ENCODE data around the gene ZNF276.

DNA sequence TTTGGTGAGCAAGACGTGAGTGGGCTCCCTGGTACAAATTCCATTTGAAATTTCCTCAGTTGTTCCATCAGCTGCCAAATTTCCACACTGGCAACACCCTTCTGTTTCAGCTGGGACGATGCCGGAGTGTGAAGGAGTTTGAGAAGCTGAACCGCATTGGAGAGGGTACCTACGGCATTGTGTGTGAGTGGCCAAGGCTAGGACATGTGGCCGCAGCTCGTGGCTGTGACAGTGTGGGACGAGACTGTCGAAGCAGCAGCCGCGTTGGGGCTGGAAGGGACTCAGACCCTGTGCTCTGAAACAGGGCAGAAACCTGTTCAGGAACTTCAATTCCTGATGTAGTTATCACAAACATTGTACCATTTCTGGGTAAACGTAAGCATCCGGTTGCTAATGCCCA, 32.2 kb upstream of the ZNF276 start:
- TF ChIP-seq TAF1 (IDR thresholded peaks at IDR 0.05; ENCODE audit: low read depth) (no peak), RAD21 (IDR thresholded peaks at IDR 0.05; ENCODE audit: low read depth) (no peak), FOXM1 (IDR thresholded peaks at IDR 0.05; ENCODE audit: borderline replicate concordance, low read depth) (no peak)
